Measurements from ENCODE around the gene PUS1.
A peak's percentile ranks its signal among the peaks of the same experiment; 100 is the strongest.

PUS1 gene

DNA sequence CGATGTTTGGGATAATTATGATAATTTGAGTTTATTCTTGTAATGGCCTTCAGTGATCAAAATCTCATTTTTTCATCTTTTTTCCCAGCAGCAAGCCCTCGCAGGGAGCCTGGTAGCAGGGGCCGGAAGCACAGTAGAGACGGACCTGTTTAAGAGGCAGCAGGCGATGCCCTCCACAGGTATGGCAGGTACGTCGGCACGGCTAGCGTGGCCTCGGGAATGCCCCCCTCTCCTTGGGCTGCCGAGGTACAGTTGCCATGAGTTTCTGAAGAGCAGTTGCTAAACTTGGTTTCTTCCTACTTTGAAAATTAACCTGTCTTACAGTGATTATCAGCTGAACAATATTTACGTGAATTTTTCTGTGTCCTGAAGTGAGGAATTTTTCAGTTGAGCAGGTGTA is 50.5 kb downstream of the PUS1 start:
- DNase-seq (ENCODE audit: low spot score) = no peak
- no peak for ATAC-seq (ENCODE audit: low read depth)
- no peaks in the 10 kb centered on the region for H3K27me3 ChIP-seq (ENCODE audit: insufficient read depth, poor library complexity, severe bottlenecking)
- no peak overlapping the region for H3K27ac ChIP-seq (ENCODE audit: poor library complexity, severe bottlenecking)
- H3K9me3 ChIP-seq (ENCODE audit: severe bottlenecking) = no peaks in the 10 kb centered on the region
- H3K36me3 ChIP-seq (ENCODE audit: low read depth) = peaks cover 43% of the 10 kb centered on the region
- TF ChIP-seq, protein P1, sequence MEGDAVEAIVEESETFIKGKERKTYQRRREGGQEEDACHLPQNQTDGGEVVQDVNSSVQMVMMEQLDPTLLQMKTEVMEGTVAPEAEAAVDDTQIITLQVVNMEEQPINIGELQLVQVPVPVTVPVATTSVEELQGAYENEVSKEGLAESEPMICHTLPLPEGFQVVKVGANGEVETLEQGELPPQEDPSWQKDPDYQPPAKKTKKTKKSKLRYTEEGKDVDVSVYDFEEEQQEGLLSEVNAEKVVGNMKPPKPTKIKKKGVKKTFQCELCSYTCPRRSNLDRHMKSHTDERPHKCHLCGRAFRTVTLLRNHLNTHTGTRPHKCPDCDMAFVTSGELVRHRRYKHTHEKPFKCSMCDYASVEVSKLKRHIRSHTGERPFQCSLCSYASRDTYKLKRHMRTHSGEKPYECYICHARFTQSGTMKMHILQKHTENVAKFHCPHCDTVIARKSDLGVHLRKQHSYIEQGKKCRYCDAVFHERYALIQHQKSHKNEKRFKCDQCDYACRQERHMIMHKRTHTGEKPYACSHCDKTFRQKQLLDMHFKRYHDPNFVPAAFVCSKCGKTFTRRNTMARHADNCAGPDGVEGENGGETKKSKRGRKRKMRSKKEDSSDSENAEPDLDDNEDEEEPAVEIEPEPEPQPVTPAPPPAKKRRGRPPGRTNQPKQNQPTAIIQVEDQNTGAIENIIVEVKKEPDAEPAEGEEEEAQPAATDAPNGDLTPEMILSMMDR (IDR thresholded peaks at IDR 0.05; ENCODE audit: poor library complexity, severe bottlenecking) = no peak
- H3K4me1 ChIP-seq (ENCODE audit: insufficient read depth, poor library complexity, severe bottlenecking) = no peaks in the 10 kb centered on the region
- no peak overlapping the region for H3K4me3 ChIP-seq (ENCODE audit: severe bottlenecking)

DNA sequence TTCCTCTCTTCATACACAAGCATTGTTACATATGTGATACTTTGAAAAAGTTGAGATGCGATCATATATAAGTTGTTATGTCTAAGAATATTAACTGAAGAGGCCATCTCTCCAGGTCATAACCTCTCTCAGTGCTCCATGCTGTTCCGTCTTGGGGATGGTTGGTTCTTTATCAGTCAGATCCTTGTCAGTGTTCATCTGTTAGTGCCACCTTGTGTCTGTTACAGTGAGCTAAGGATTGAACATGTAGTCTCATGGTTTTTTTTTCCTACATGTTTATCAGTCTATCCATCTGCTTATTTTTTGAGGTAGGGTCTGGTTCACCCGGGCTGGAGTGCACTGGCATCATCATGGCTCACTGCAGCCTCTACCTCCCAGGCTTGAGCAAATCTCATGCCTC is 51.2 kb downstream of the PUS1 start:
- peak; percentile 40; the same call in 1 of the 3 replicates for ATAC-seq (ENCODE audit: low read depth)
- no peak overlapping the region for H3K27ac ChIP-seq (ENCODE audit: poor library complexity, severe bottlenecking)
- TF ChIP-seq, protein P1 (IDR thresholded peaks at IDR 0.05; ENCODE audit: poor library complexity, severe bottlenecking) = peak; percentile 28
- no peak for DNase-seq (ENCODE audit: low spot score)
- H3K27me3 ChIP-seq (ENCODE audit: insufficient read depth, poor library complexity, severe bottlenecking) = no peaks in the 10 kb centered on the region
- no peak overlapping the region for H3K4me3 ChIP-seq (ENCODE audit: severe bottlenecking)
- no peaks in the 10 kb centered on the region for H3K9me3 ChIP-seq (ENCODE audit: severe bottlenecking)
- H3K4me1 ChIP-seq (ENCODE audit: insufficient read depth, poor library complexity, severe bottlenecking) = no peaks in the 10 kb centered on the region
- H3K36me3 ChIP-seq (ENCODE audit: low read depth) = peaks cover 47% of the 10 kb centered on the region

DNA sequence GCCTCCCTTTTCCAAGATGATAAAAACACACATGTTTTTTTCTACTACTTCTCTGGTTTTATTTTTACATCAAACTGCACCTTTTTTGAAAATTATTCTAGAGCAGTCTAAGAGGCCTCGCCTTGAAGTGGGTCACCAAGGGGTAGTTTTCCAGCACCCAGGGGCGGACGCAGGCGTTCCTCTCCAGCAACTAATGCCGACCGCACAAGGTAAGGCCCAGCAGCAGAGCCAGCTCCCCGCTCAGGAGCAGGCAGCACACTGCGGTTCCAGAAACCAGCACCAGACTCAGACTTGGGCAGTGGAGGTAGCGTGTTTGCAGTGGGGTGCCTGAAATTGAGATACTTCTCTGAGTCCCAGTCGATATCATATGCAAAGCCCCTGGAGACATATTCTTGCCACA is 52.3 kb downstream of the PUS1 start:
- no peak overlapping the region for H3K27ac ChIP-seq (ENCODE audit: poor library complexity, severe bottlenecking)
- ATAC-seq (ENCODE audit: low read depth) (no peak), DNase-seq (ENCODE audit: low spot score) (no peak)
- H3K36me3 ChIP-seq (ENCODE audit: low read depth) = peaks cover 56% of the 10 kb centered on the region
- H3K4me3 ChIP-seq (ENCODE audit: severe bottlenecking) = no peak overlapping the region
- TF ChIP-seq, protein P1 (IDR thresholded peaks at IDR 0.05; ENCODE audit: poor library complexity, severe bottlenecking) = no peak
- H3K9me3 ChIP-seq (ENCODE audit: severe bottlenecking) = no peaks in the 10 kb centered on the region
- H3K27me3 ChIP-seq (ENCODE audit: insufficient read depth, poor library complexity, severe bottlenecking) = no peaks in the 10 kb centered on the region
- H3K4me1 ChIP-seq (ENCODE audit: insufficient read depth, poor library complexity, severe bottlenecking) = no peaks in the 10 kb centered on the region

DNA sequence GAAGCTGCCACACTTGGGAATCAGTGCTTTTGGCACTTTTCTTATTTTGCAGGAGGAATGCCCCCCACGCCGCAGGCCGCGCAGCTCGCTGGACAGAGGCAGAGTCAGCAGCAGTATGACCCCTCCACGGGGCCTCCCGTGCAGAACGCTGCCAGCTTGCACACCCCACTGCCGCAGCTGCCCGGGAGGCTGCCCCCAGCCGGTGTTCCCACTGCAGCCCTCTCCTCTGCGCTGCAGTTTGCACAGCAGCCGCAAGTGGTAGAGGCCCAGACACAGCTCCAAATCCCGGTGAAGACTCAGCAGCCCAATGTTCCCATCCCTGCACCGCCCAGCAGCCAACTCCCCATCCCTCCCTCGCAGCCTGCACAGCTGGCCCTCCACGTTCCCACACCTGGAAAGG is 53.0 kb downstream of the PUS1 start:
- no peak overlapping the region for H3K27ac ChIP-seq (ENCODE audit: poor library complexity, severe bottlenecking)
- H3K4me3 ChIP-seq (ENCODE audit: severe bottlenecking) = no peak overlapping the region
- no peaks in the 10 kb centered on the region for H3K4me1 ChIP-seq (ENCODE audit: insufficient read depth, poor library complexity, severe bottlenecking)
- no peaks in the 10 kb centered on the region for H3K9me3 ChIP-seq (ENCODE audit: severe bottlenecking)
- DNase-seq (ENCODE audit: low spot score) (no peak), ATAC-seq (ENCODE audit: low read depth) (no peak)
- TF ChIP-seq, protein P1 (IDR thresholded peaks at IDR 0.05; ENCODE audit: poor library complexity, severe bottlenecking) = no peak
- peaks cover 61% of the 10 kb centered on the region for H3K36me3 ChIP-seq (ENCODE audit: low read depth)
- H3K27me3 ChIP-seq (ENCODE audit: insufficient read depth, poor library complexity, severe bottlenecking) = no peaks in the 10 kb centered on the region

DNA sequence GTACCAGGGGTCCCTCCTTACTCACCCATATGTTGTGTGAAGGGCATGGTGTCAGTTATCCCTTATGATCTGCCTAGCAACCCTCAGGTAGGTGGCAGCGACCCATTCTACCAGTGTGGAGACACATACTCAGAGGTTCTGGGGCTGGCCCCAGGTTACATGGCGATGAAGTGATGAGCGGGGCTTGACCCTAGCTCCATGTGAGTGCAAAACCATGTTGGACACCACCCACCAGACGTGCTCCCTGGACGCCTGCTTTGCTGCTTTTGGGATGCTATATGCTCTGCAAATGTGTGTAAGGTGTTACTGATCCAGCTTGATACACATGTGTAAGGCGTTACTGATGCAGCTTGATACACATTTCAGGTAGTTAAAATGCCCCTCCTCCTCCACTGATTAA is 54.0 kb downstream of the PUS1 start:
- no peaks in the 10 kb centered on the region for H3K4me1 ChIP-seq (ENCODE audit: insufficient read depth, poor library complexity, severe bottlenecking)
- peaks cover 68% of the 10 kb centered on the region for H3K36me3 ChIP-seq (ENCODE audit: low read depth)
- H3K9me3 ChIP-seq (ENCODE audit: severe bottlenecking) = no peaks in the 10 kb centered on the region
- TF ChIP-seq, protein P1 (IDR thresholded peaks at IDR 0.05; ENCODE audit: poor library complexity, severe bottlenecking) = no peak
- H3K27me3 ChIP-seq (ENCODE audit: insufficient read depth, poor library complexity, severe bottlenecking) = no peaks in the 10 kb centered on the region
- no peak overlapping the region for H3K27ac ChIP-seq (ENCODE audit: poor library complexity, severe bottlenecking)
- no peak for DNase-seq (ENCODE audit: low spot score)
- no peak overlapping the region for H3K4me3 ChIP-seq (ENCODE audit: severe bottlenecking)
- no peak for ATAC-seq (ENCODE audit: low read depth)

Data from RWPE2 (cell line).